Measurements from ENCODE around the gene LRP8.

Gene LRP8

GRCh38 chr1:53328009-53328461 lies at the start of gene LRP8:
Gene LRP8 (minus strand): TSS chr1:53328070. CDS start chr1:53327912, 158 bp downstream.
- H3K4me3 ChIP-seq (ENCODE audit: low read depth, low read length) = peak within 1 kb of the TSS; percentile 66
- in situ Hi-C loops (cut with HindIII; ENCODE audit: low sequenced_read_pairs) = no loop called here
- DNase-seq (ENCODE audit: low read depth) = no peak
- TF ChIP-seq, protein P1, sequence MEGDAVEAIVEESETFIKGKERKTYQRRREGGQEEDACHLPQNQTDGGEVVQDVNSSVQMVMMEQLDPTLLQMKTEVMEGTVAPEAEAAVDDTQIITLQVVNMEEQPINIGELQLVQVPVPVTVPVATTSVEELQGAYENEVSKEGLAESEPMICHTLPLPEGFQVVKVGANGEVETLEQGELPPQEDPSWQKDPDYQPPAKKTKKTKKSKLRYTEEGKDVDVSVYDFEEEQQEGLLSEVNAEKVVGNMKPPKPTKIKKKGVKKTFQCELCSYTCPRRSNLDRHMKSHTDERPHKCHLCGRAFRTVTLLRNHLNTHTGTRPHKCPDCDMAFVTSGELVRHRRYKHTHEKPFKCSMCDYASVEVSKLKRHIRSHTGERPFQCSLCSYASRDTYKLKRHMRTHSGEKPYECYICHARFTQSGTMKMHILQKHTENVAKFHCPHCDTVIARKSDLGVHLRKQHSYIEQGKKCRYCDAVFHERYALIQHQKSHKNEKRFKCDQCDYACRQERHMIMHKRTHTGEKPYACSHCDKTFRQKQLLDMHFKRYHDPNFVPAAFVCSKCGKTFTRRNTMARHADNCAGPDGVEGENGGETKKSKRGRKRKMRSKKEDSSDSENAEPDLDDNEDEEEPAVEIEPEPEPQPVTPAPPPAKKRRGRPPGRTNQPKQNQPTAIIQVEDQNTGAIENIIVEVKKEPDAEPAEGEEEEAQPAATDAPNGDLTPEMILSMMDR (IDR thresholded peaks at IDR 0.05; ENCODE audit: low read depth, low read length, missing control alignments) = no peak

DNA sequence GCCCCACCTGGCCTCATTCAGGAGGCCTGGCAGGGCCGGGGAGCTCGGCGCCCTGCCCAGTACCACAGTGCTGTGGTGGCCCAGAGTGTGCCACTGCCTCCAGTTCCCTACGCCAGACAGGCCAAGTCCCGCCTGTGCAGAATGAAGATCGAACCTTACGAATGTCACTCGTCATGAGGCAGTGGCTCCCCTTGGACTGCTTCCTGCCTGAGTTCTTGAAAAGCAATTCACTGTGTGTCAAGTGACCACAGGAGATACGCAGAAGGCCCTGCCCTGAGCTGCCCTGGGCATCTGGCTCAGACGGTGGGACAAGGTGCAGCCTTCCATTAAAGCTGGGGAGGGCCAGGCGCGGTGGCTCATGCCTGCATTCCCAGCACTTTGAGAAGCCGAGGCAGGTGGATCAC lies 49.6 kb upstream of the LRP8 start:
- in situ Hi-C loops (cut with HindIII; ENCODE audit: low sequenced_read_pairs) = no loop called here
- no peak overlapping the region for H3K4me3 ChIP-seq (ENCODE audit: low read depth, low read length)
- no peak for DNase-seq (ENCODE audit: low read depth)
- TF ChIP-seq, protein P1 (IDR thresholded peaks at IDR 0.05; ENCODE audit: low read depth, low read length, missing control alignments) = no peak

DNA sequence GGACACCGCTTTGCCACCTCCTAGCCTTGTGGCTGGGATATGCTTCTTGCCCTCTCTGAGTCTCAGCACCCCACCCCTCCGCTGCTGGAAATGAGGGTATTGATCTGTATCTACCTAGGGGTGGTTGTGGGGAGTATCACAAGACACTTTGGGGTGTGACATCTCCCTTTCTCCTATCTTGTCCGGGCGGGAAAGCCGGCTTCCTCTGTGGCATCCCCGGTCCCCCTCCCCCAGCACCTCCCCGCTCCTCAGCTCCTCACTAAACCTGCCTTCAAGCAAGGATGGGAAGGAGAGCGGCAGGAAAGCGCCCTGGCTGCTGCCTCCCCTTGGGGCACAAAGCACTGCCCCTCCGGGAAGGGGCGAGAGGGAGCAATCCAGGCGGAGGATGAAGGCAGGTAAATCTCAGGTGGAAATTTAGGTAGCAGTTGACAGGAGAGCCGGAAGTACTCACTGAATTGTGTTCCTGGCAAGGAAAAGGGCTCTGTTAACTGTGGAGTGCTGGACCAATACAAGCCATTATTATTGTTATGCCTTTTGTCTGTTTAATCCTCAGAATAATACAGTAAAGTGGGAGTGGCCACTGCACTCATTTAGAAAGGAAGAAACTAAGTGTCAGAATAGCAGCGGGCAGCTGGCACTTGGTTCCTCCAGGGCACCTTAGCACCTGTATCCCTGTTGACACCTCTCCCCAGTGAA lies 49.0 kb upstream of the LRP8 start:
- TF ChIP-seq, protein P1 (IDR thresholded peaks at IDR 0.05; ENCODE audit: low read depth, low read length, missing control alignments) = no peak
- in situ Hi-C loops (cut with HindIII; ENCODE audit: low sequenced_read_pairs) = no loop called here
- H3K4me3 ChIP-seq (ENCODE audit: low read depth, low read length) = no peak overlapping the region
- no peak for DNase-seq (ENCODE audit: low read depth)

GRCh38 chr1:53376041-53376461 lies 48.2 kb upstream of the LRP8 start:
- in situ Hi-C loops (cut with HindIII; ENCODE audit: low sequenced_read_pairs) = no loop called here
- DNase-seq (ENCODE audit: low read depth) = no peak
- H3K4me3 ChIP-seq (ENCODE audit: low read depth, low read length) = no peak overlapping the region
- TF ChIP-seq, protein P1 (IDR thresholded peaks at IDR 0.05; ENCODE audit: low read depth, low read length, missing control alignments) = no peak

DNA sequence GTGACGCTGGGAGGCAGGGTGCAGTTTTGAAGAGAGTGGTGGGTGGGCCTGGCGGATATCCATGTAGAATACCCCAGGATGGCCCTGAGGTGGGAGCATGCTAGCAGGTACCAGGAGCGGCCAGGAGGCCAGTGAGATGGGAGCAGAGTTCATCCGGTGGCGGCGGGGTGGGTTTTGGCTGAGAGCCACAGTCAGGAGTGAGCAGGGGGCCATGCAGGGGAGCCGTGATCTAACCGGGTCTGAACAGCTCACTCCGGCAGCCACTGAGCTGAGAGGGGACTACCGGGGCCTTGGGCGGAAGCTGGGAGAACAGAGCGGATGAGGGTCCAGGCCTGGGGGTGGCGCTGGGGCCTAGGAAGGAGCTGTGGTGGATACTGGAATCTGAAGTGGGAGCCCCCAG lies 47.6 kb upstream of the LRP8 start:
- DNase-seq (ENCODE audit: low read depth) = no peak
- TF ChIP-seq, protein P1 (IDR thresholded peaks at IDR 0.05; ENCODE audit: low read depth, low read length, missing control alignments) = no peak
- in situ Hi-C loops (cut with HindIII; ENCODE audit: low sequenced_read_pairs) = no loop called here
- H3K4me3 ChIP-seq (ENCODE audit: low read depth, low read length) = no peak overlapping the region

GRCh38 chr1:53373246-53373645 lies 45.4 kb upstream of the LRP8 start:
- TF ChIP-seq, protein P1 (IDR thresholded peaks at IDR 0.05; ENCODE audit: low read depth, low read length, missing control alignments) = no peak

More at GRCh38 chr1:53373246-53373645, 45.4 kb upstream of the LRP8 start:
- DNase-seq (ENCODE audit: low read depth) = no peak
- in situ Hi-C loops (cut with HindIII; ENCODE audit: low sequenced_read_pairs) = no loop called here
- H3K4me3 ChIP-seq (ENCODE audit: low read depth, low read length) = no peak overlapping the region

Data from astrocyte of the cerebellum (primary cell).